Fibroblast of skin of right biceps (primary cell): ENCODE data around the gene NDOR1.

Experiments
- DNase-seq: peaks from one replicate; pipeline ENCODE4 v3.0.0-alpha.2; 2013

Gene NDOR1

GRCh38 chr9:137205126-137206069 is at the start of gene NDOR1, which contains the start of gene TMEM203:
Gene NDOR1 (plus strand): TSS chr9:137205700. CDS start chr9:137205778, 78 bp downstream.
Gene TMEM203 (minus strand): TSS chr9:137205648. CDS start chr9:137205414, 234 bp downstream.
- DNase-seq: peak; percentile 85

GRCh38 chr9:137156567-137157375 is 48.7 kb upstream of the NDOR1 start:
- peak; percentile 33 for DNase-seq

- no peak for DNase-seq
These were observed 47.7 kb upstream of the NDOR1 start for GRCh38 chr9:137157618-137158415.

GRCh38 chr9:137158625-137159024 is 46.9 kb upstream of the NDOR1 start:
- no peak for DNase-seq

- DNase-seq: no peak
These were observed 46.1 kb upstream of the NDOR1 start for GRCh38 chr9:137159105-137160053.

GRCh38 chr9:137160054-137160425 is 45.5 kb upstream of the NDOR1 start:
- no peak for DNase-seq

GRCh38 chr9:137160716-137161557 is 44.6 kb upstream of the NDOR1 start:
- no peak for DNase-seq

- DNase-seq: no peak
These were observed 43.7 kb upstream of the NDOR1 start for GRCh38 chr9:137161558-137162486.

- DNase-seq: no peak
These were observed 42.8 kb upstream of the NDOR1 start for GRCh38 chr9:137162505-137163364.

GRCh38 chr9:137163365-137163715 is 42.2 kb upstream of the NDOR1 start:
- no peak for DNase-seq

- no peak for DNase-seq
These were observed 41.7 kb upstream of the NDOR1 start for GRCh38 chr9:137163805-137164204.

GRCh38 chr9:137164370-137165249 is 40.9 kb upstream of the NDOR1 start:
- DNase-seq: no peak

GRCh38 chr9:137165250-137165836 is 40.2 kb upstream of the NDOR1 start:
- no peak for DNase-seq

GRCh38 chr9:137166380-137167229 is 38.9 kb upstream of the NDOR1 start:
- DNase-seq: no peak

GRCh38 chr9:137167277-137167746 is 38.2 kb upstream of the NDOR1 start:
- no peak for DNase-seq
